PFSK-1 (cell line): ENCODE measurements around the gene CCDC92B.

ENCODE experiments used
- FOXP2 ChIP-seq: optimal IDR thresholded peaks from 2 replicates; pipeline ENCODE3; 2011; ENCODE audit warnings: borderline replicate concordance, control low read depth, inconsistent platforms; ENCODE audit not compliant: insufficient read depth; ENCODE audit errors: extremely low read length, extremely low read depth
- POLR2AphosphoS5 ChIP-seq: IDR thresholded peaks from 2 replicates; pipeline ENCODE4 v1.6.1; 2012; ENCODE audit warnings: low read depth, mild to moderate bottlenecking, control low read depth, low read length, moderate library complexity
- SIN3A ChIP-seq: IDR thresholded peaks from 2 replicates; pipeline ENCODE4 v1.6.1; 2012; ENCODE audit warnings: mild to moderate bottlenecking, low read length, moderate library complexity, borderline replicate concordance; ENCODE audit not compliant: insufficient read depth
- TAF1 ChIP-seq: IDR thresholded peaks from 2 replicates; pipeline ENCODE4 v1.6.1; 2012; ENCODE audit warnings: low read length, control low read depth, borderline replicate concordance; ENCODE audit not compliant: insufficient read depth
- TF ChIP-seq, protein P1 (sequence below), 2 experiments: IDR thresholded peaks; 2 replicates each; pipeline versions ENCODE4 v1.6.1 to v1.8.0; 2011 to 2012; ENCODE audit warnings: low read depth in 2 of 2, low read length in 2 of 2, control low read depth in 1 of 2, inconsistent platforms in 1 of 2, mild to moderate bottlenecking in 1 of 2, moderate library complexity in 1 of 2; ENCODE audit not compliant: insufficient read depth in 1 of 2

CCDC92B gene

DNA sequence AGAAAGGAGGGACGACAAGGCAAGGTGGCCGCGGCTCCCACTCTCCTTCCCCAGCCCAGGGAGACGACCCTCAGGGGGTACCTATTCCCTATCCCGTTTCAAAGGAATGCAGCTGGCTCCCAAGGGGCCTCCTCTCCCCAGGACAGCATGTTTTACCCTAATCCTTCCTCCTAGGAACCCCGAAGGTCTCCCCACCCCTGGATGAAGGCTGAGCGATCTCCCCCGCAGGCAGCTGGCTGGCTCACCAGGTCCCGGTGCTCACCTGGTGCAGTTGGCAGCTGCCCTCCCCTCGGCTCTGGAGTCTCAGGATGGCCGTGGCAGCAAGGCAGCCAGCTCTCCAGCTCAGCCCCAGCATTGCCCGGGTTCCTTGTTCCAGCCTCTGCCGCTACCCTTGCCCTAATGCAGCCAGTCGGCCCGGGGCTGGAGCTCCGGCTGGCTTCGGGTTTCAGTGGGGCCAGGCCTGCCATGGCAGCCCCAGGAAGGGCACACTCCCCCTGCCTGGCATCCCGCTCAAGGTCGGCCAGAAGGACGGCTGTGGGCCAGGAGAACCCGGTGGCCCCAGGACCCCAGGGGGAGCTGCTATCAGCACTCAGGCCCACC lies 42.4 kb downstream of the CCDC92B start:
- TF ChIP-seq SIN3A (no peak), FOXP2 (no peak), POLR2AphosphoS5 (no peak), TAF1 (no peak)
- TF ChIP-seq, protein P1, sequence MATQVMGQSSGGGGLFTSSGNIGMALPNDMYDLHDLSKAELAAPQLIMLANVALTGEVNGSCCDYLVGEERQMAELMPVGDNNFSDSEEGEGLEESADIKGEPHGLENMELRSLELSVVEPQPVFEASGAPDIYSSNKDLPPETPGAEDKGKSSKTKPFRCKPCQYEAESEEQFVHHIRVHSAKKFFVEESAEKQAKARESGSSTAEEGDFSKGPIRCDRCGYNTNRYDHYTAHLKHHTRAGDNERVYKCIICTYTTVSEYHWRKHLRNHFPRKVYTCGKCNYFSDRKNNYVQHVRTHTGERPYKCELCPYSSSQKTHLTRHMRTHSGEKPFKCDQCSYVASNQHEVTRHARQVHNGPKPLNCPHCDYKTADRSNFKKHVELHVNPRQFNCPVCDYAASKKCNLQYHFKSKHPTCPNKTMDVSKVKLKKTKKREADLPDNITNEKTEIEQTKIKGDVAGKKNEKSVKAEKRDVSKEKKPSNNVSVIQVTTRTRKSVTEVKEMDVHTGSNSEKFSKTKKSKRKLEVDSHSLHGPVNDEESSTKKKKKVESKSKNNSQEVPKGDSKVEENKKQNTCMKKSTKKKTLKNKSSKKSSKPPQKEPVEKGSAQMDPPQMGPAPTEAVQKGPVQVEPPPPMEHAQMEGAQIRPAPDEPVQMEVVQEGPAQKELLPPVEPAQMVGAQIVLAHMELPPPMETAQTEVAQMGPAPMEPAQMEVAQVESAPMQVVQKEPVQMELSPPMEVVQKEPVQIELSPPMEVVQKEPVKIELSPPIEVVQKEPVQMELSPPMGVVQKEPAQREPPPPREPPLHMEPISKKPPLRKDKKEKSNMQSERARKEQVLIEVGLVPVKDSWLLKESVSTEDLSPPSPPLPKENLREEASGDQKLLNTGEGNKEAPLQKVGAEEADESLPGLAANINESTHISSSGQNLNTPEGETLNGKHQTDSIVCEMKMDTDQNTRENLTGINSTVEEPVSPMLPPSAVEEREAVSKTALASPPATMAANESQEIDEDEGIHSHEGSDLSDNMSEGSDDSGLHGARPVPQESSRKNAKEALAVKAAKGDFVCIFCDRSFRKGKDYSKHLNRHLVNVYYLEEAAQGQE (IDR thresholded peaks at IDR 0.05; ENCODE audit: insufficient read depth in 1 of 2, low read depth in 2 of 2, low read length in 2 of 2): no peak

DNA sequence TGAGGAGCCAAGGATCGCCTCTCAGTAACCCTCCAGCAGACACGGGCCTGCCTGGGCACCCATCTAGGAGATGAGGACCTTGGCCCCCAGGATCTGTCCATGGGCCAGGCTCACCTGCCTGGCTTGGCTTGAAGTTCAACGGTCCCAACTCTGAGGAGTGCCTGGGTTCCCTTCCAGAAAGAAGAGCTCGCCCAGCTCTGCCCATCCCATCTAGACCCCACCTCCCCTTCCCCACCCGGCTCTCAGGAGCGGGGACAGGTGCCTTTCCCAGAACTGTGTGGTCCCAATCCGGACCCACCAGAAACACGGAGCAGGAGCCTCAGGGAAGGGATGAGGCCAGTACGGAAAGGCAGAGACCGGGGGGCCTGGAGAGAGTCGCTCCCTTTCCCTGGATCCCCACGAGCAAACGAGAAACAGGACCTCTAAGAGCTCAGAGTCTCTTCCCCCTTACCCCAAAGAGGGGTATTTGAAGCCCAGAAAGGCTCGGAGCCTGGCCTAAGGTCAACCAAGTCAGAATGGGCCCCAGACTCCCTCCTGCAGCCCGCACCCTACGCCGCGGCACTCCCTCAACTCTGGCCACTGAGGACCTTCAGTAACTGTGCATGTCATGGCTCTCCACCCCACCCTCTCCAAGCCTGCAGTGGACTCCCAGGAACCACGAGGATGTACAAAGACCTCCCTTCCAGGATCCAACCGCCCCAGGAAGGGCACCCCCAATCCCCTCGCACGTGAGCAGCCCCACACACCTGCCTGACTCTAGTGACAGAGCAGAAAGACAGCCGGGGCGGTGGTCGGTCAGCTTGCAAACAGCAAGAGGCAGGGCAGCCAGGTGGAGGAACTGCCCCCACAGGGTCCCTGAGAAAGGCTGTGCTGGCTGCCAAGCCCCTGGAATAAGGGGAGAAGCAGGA lies 43.3 kb downstream of the CCDC92B start:
- TF ChIP-seq SIN3A (no peak), POLR2AphosphoS5 (no peak), FOXP2 (no peak), TAF1 (no peak)
- TF ChIP-seq, protein P1 (IDR thresholded peaks at IDR 0.05; ENCODE audit: insufficient read depth in 1 of 2, low read depth in 2 of 2, low read length in 2 of 2): no peak

DNA sequence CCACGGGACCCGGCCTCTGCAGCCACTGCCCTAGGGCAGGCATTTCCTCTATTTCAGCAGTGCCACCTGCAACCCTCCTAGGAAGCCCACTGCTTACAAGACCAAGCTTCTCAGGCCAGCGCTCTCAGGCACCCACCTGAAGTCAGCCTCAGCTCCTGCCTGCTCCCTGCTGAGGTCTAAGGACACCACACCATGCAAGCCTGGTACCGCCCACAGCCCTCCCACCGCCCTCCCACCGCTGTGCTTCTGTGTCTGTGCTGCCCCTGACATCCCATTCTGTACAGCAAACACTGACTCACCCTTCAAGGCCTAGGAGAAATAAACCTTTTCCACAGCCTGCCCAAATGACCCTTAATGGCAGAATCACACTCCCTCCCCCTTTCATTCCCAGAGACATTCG lies 44.2 kb downstream of the CCDC92B start:
- TF ChIP-seq TAF1: no peak
- no peak for TF ChIP-seq SIN3A
- TF ChIP-seq, protein P1 (IDR thresholded peaks at IDR 0.05; ENCODE audit: insufficient read depth in 1 of 2, low read depth in 2 of 2, low read length in 2 of 2): no peak
- TF ChIP-seq FOXP2: no peak
- no peak for TF ChIP-seq POLR2AphosphoS5

DNA sequence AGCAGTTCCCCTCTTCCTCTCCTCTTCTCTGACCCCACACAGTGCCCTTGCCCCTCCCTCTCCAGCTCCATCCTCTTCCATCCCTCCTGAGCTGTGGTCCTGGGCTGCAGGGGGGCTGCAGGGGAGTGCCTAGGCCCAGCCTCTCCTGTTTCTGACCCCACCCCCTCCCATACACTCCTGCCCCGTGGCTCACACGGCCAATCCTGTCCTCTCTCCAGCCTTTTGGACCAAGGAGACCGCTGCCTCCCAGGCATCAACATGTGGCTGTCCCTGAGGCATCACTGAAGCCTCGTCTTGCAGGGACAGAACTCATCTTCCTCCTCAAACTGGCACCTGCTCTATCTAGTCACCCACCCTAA lies 44.6 kb downstream of the CCDC92B start:
- TF ChIP-seq, protein P1 (IDR thresholded peaks at IDR 0.05; ENCODE audit: insufficient read depth in 1 of 2, low read depth in 2 of 2, low read length in 2 of 2): no peak
- TF ChIP-seq FOXP2 (no peak), POLR2AphosphoS5 (no peak), TAF1 (no peak)
